Liver (tissue), 9 donors: ENCODE data around the gene PGGHG. TPM values are rescaled to one million over a fixed set of nuclear protein-coding genes. Genes with fewer than 3 reads are reported as not detected.

Experiments used
- DNase-seq: peaks from one replicate; pipeline ENCODE4 v3.0.0-alpha.2; 2017; ENCODE audit warnings: low spot score
- H3K27ac ChIP-seq, 2 donors: one replicate each; pipeline ENCODE4 v1.7.0; 2013; ENCODE audit warnings: inconsistent platforms in 2 of 2, low read length in 2 of 2, control low read depth in 1 of 2, low read depth in 1 of 2, mild to moderate bottlenecking in 1 of 2
- H3K27me3 ChIP-seq, 4 donors: one replicate each; pipeline versions ENCODE4 v1.6.1 to v1.7.0; 2013; ENCODE audit warnings: low read length in 3 of 4, inconsistent platforms in 1 of 4, mild to moderate bottlenecking in 1 of 4, moderate library complexity in 1 of 4; ENCODE audit not compliant: control insufficient read depth in 4 of 4, insufficient read depth in 4 of 4
- H3K36me3 ChIP-seq, 4 donors: one replicate each; pipeline versions ENCODE4 v1.6.1 to v1.7.0; 2013; ENCODE audit warnings: low read length in 3 of 4, mild to moderate bottlenecking in 3 of 4, low read depth in 1 of 4, moderate library complexity in 1 of 4; ENCODE audit not compliant: control insufficient read depth in 4 of 4, insufficient read depth in 3 of 4
- H3K4me1 ChIP-seq, 4 donors: one replicate each; pipeline versions ENCODE4 v1.6.1 to v1.7.0; 2013; ENCODE audit warnings: low read length in 3 of 4, mild to moderate bottlenecking in 3 of 4, moderate library complexity in 1 of 4; ENCODE audit not compliant: control insufficient read depth in 4 of 4, insufficient read depth in 4 of 4
- H3K4me3 ChIP-seq, 3 donors: one replicate each; pipeline versions ENCODE4 v1.6.1 to v1.7.0; 2013; ENCODE audit warnings: low read length in 3 of 3, control low read depth in 1 of 3, low read depth in 1 of 3, mild to moderate bottlenecking in 1 of 3
- H3K9ac ChIP-seq, 2 donors: one replicate each; pipeline ENCODE4 v1.7.0; 2013; ENCODE audit warnings: low read length in 2 of 2, mild to moderate bottlenecking in 2 of 2, moderate library complexity in 2 of 2, control low read depth in 1 of 2, low read depth in 1 of 2
- H3K9me3 ChIP-seq, 4 donors: one replicate each; pipeline versions ENCODE4 v1.6.1 to v1.7.0; 2013; ENCODE audit warnings: low read length in 3 of 4; ENCODE audit not compliant: control insufficient read depth in 4 of 4
- EGR1 ChIP-seq, 2 donors: IDR thresholded peaks; 2 replicates each; pipeline ENCODE4 v1.6.1; 2016 to 2018; ENCODE audit warnings: antibody characterized with exemption in 2 of 2, low read depth in 2 of 2
- FOXA1 ChIP-seq: IDR thresholded peaks from 2 replicates; pipeline ENCODE4 v1.6.1; 2016; ENCODE audit warnings: antibody characterized with exemption
- FOXA2 ChIP-seq: IDR thresholded peaks from 2 replicates; pipeline ENCODE4 v1.6.1; 2016; ENCODE audit warnings: antibody characterized with exemption
- HNF4A ChIP-seq, 2 donors: conservative IDR thresholded peaks; 2 replicates each; pipeline ENCODE4 v1.6.1; 2016; ENCODE audit warnings: antibody characterized with exemption in 2 of 2, mild to moderate bottlenecking in 2 of 2
- HNF4G ChIP-seq: IDR thresholded peaks from 2 replicates; pipeline ENCODE4 v1.6.1; 2016; ENCODE audit warnings: antibody characterized with exemption
- JUND ChIP-seq, 2 donors: IDR thresholded peaks; 2 replicates each; pipeline ENCODE4 v1.6.1; 2016; ENCODE audit warnings: antibody characterized with exemption in 2 of 2
- NR2F2 ChIP-seq: IDR thresholded peaks from 2 replicates; pipeline ENCODE4 v1.6.1; 2016; ENCODE audit warnings: antibody characterized with exemption
- RAD21 ChIP-seq, 2 donors: IDR thresholded peaks; 2 replicates each; pipeline ENCODE4 v1.6.1; 2016; ENCODE audit warnings: antibody characterized with exemption in 2 of 2, mild to moderate bottlenecking in 2 of 2
- RXRA ChIP-seq, 2 donors: IDR thresholded peaks; 2 replicates each; pipeline ENCODE4 v1.6.1; 2017 to 2018; ENCODE audit warnings: antibody characterized with exemption in 2 of 2, mild to moderate bottlenecking in 1 of 2
- SP1 ChIP-seq: IDR thresholded peaks from 2 replicates; pipeline ENCODE4 v1.6.1; 2018; ENCODE audit warnings: antibody characterized with exemption, mild to moderate bottlenecking
- TAF1 ChIP-seq: conservative IDR thresholded peaks from 2 replicates; pipeline ENCODE4 v1.6.1; 2016; ENCODE audit warnings: antibody characterized with exemption, mild to moderate bottlenecking
- YY1 ChIP-seq: IDR thresholded peaks from 2 replicates; pipeline ENCODE4 v1.6.1; 2016; ENCODE audit warnings: antibody characterized with exemption, mild to moderate bottlenecking
- WGBS: extraction: QIAGEN DNeasy Blood & Tissue Kit; methylation state at CpG from one replicate; pipeline ENCODE4 v1.1.7; 2013; 5-methylcytosine and 5-hydroxymethylcytosine counted together
- polyA plus RNA-seq, 2 donors: library from polyadenylated mRNA; stranded (reverse) in 1 of 2; unstranded in 1 of 2; fragments of 200-250 nt in 1 of 2; fragments of >200 nt in 1 of 2; fragmentation: Nextera tagmentation in 1 of 2; extraction: Ambion mirVana in 1 of 2; gene quantifications; one replicate each; pipeline versions ENCODE4 v1.2.1 to v1.2.3, GENCODE V29; 2013 to 2015
- total RNA-seq, 2 donors: library from RNA; depleted of rRNA; stranded (reverse); fragments of >200 nt; gene quantifications; one replicate each; pipeline ENCODE4 v1.2.3, GENCODE V29; 2014
- TF ChIP-seq, protein P1 (sequence below): IDR thresholded peaks from 2 replicates; pipeline ENCODE4 v1.6.1; 2016; ENCODE audit warnings: antibody characterized with exemption, mild to moderate bottlenecking
- TF ChIP-seq, protein P2 (sequence below): fragments of 150-350 bp; IDR thresholded peaks from 2 replicates; pipeline ENCODE4 v1.5.1; 2017; ENCODE audit warnings: improper control_type of control experiment, low read depth, low read length; ENCODE audit not compliant: missing input control
- TF ChIP-seq, protein P3 (sequence below): IDR thresholded peaks from 2 replicates; pipeline ENCODE4 v1.6.1; 2016; ENCODE audit warnings: antibody characterized with exemption
- TF ChIP-seq, protein P4 (sequence below): IDR thresholded peaks from 2 replicates; pipeline ENCODE4 v1.6.1; 2016; ENCODE audit warnings: antibody characterized with exemption
- donor health status: healthy.
- donor health status: healthy.
- donor health status: healthy.
- donor health status: healthy.
- donor health status: healthy.

Gene PGGHG
- total and polyA plus RNA-seq, 4 donors: 1.3 to 11.4 (median 7.5) TPM

DNA sequence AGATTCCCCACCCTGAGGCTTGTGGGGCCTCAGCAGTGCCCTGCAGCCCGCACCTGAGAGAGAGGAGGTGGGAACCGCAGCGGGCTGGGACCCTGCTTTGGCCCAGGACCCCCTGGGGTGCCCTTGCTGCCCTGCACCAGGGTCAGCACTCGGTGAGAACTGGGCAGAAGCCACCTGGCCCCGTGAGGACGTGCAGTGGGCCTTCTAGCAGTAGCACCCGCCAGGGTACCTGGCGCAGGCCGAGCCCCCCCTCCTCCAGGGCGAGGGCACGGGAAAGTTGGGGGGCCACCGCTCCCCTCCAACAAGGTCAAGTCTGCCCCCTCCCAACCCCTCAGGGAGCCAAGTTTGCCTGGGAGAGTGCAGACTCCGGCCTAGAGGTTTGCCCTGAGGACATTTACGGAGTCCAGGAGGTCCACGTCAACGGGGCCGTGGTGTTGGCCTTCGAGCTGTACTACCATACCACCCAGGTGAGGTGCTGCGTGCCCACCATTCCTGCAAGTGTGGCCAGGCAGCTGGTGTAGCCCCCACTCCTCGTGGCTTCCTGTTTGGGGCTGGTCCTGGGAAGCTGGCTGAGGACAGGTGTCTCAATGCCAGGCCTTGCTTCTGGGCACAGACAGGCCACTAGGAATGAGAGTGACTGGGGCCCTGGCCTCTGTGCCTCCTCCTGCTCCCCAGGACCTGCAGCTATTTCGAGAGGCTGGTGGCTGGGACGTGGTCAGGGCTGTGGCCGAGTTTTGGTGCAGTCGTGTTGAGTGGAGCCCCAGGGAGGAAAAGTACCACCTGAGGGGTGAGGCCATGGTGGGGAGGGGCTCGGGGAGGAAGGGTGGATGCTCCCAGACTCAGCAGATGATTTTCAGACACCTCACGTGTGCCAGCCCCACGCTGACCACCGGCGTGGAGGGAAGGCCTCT, 3.5 kb downstream of the PGGHG start:
- Histone ChIP-seq H3K27ac (no peak overlapping the region), H3K9me3 (no peaks in the 10 kb centered on the region), H3K36me3 (peaks cover 0 to 2% (median 0%) of the 10 kb centered on the region in 4 donors), H3K4me3 (no peak overlapping the region), H3K27me3 (no peaks in the 10 kb centered on the region), H3K4me1 (peaks cover 0 to 15% (median 11%) of the 10 kb centered on the region in 4 donors), H3K9ac (no peak overlapping the region)
- 95% methylated on average over 29 of the region's 29 CpGs for WGBS
- no peak for DNase-seq
- TF ChIP-seq HNF4A (conservative IDR thresholded peaks at IDR 0.05) (no peak), RXRA (IDR thresholded peaks at IDR 0.05) (no peak), HNF4G (no peak), NR2F2 (no peak), EGR1 (IDR thresholded peaks at IDR 0.05; ENCODE audit: low read depth in 2 of 2) (no peak), SP1 (no peak), YY1 (no peak), RAD21 (IDR thresholded peaks at IDR 0.05) (no peak), JUND (IDR thresholded peaks at IDR 0.05) (no peak), FOXA1 (no peak), FOXA2 (no peak), TAF1 (no peak)
- TF ChIP-seq, protein P1, sequence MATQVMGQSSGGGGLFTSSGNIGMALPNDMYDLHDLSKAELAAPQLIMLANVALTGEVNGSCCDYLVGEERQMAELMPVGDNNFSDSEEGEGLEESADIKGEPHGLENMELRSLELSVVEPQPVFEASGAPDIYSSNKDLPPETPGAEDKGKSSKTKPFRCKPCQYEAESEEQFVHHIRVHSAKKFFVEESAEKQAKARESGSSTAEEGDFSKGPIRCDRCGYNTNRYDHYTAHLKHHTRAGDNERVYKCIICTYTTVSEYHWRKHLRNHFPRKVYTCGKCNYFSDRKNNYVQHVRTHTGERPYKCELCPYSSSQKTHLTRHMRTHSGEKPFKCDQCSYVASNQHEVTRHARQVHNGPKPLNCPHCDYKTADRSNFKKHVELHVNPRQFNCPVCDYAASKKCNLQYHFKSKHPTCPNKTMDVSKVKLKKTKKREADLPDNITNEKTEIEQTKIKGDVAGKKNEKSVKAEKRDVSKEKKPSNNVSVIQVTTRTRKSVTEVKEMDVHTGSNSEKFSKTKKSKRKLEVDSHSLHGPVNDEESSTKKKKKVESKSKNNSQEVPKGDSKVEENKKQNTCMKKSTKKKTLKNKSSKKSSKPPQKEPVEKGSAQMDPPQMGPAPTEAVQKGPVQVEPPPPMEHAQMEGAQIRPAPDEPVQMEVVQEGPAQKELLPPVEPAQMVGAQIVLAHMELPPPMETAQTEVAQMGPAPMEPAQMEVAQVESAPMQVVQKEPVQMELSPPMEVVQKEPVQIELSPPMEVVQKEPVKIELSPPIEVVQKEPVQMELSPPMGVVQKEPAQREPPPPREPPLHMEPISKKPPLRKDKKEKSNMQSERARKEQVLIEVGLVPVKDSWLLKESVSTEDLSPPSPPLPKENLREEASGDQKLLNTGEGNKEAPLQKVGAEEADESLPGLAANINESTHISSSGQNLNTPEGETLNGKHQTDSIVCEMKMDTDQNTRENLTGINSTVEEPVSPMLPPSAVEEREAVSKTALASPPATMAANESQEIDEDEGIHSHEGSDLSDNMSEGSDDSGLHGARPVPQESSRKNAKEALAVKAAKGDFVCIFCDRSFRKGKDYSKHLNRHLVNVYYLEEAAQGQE: no peak
- TF ChIP-seq, protein P2, sequence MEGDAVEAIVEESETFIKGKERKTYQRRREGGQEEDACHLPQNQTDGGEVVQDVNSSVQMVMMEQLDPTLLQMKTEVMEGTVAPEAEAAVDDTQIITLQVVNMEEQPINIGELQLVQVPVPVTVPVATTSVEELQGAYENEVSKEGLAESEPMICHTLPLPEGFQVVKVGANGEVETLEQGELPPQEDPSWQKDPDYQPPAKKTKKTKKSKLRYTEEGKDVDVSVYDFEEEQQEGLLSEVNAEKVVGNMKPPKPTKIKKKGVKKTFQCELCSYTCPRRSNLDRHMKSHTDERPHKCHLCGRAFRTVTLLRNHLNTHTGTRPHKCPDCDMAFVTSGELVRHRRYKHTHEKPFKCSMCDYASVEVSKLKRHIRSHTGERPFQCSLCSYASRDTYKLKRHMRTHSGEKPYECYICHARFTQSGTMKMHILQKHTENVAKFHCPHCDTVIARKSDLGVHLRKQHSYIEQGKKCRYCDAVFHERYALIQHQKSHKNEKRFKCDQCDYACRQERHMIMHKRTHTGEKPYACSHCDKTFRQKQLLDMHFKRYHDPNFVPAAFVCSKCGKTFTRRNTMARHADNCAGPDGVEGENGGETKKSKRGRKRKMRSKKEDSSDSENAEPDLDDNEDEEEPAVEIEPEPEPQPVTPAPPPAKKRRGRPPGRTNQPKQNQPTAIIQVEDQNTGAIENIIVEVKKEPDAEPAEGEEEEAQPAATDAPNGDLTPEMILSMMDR: no peak
- TF ChIP-seq, protein P3, sequence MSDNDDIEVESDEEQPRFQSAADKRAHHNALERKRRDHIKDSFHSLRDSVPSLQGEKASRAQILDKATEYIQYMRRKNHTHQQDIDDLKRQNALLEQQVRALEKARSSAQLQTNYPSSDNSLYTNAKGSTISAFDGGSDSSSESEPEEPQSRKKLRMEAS: no peak
- TF ChIP-seq, protein P4, sequence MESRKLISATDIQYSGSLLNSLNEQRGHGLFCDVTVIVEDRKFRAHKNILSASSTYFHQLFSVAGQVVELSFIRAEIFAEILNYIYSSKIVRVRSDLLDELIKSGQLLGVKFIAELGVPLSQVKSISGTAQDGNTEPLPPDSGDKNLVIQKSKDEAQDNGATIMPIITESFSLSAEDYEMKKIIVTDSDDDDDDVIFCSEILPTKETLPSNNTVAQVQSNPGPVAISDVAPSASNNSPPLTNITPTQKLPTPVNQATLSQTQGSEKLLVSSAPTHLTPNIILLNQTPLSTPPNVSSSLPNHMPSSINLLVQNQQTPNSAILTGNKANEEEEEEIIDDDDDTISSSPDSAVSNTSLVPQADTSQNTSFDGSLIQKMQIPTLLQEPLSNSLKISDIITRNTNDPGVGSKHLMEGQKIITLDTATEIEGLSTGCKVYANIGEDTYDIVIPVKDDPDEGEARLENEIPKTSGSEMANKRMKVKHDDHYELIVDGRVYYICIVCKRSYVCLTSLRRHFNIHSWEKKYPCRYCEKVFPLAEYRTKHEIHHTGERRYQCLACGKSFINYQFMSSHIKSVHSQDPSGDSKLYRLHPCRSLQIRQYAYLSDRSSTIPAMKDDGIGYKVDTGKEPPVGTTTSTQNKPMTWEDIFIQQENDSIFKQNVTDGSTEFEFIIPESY: no peak
